GM12878 (cell line): ENCODE measurements around the gene SEPTIN10. TPM values are rescaled to one million over a fixed set of nuclear protein-coding genes. Genes with fewer than 3 reads are reported as not detected.

Experiments
- ATAC-seq: fragments of 200-7000 bp; cut with Tn5 transposase; 3 replicates; pipeline ENCODE4 v1.9.1; 2020; ENCODE audit warnings: mild to moderate bottlenecking, moderate library complexity
- BruUV-seq: library from RNA; stranded (reverse); fragments of 400-500 nt; replicated peaks from 2 replicates; lab custom pipeline; 2021; lab: Mats Ljungman, UMichigan
- CTCF ChIA-PET: fragments of 300-600 bp; sonication (Branson Sonifier 250); formaldehyde crosslinking; extraction: SDS; loops from one replicate; lab custom pipeline; 2021; ENCODE audit warnings: inconsistent platforms; lab: Yijun Ruan, JAX
- POLR2A ChIA-PET: fragments of 350-600 bp; formaldehyde crosslinking; extraction: SDS; loops from one replicate; lab custom pipeline; 2021; ENCODE audit warnings: inconsistent platforms; lab: Charles Lee
- RAD21 ChIA-PET: fragments of 300-600 bp; sonication (Branson Sonifier 250); formaldehyde crosslinking; loops from one replicate; lab custom pipeline; 2023; ENCODE audit warnings: antibody characterized with exemption; ENCODE audit not compliant: unreplicated experiment; lab: Charles Lee
- SMC1A ChIA-PET: fragments of 300-600 bp; sonication (Branson Sonifier 250); formaldehyde crosslinking; loops from one replicate; lab custom pipeline; 2023; ENCODE audit not compliant: unreplicated experiment, uncharacterized antibody; lab: Charles Lee
- DNase-seq: peaks from one replicate; pipeline ENCODE4 v3.0.0-alpha.2; 2011; ENCODE audit warnings: low read depth, low spot score
- FAIRE-seq: peaks from 3 replicates; lab custom pipeline; 2011; peaks lifted over from hg19 to GRCh38; lab: Jason Lieb, UNC
- H2AFZ ChIP-seq: 2 replicates; pipeline ENCODE4 v1.6.0; 2011; ENCODE audit warnings: low read depth, low read length, control low read depth; ENCODE audit not compliant: control insufficient read depth
- H3K27ac ChIP-seq: 2 replicates; pipeline ENCODE4 v1.5.1; 2011; ENCODE audit warnings: control low read depth; ENCODE audit not compliant: control insufficient read depth, insufficient read depth
- H3K27me3 ChIP-seq, 2 experiments: replicated peaks in 1 of 2; 2 replicates each; pipeline versions ENCODE4 v1.6.0 to v1.6.1; 2011; ENCODE audit warnings: low read length in 1 of 2; ENCODE audit not compliant: control insufficient read depth in 2 of 2, insufficient read depth in 2 of 2
- H3K36me3 ChIP-seq, 2 experiments: 2 replicates each; pipeline ENCODE4 v1.5.1; 2011; ENCODE audit warnings: low read length in 1 of 2; ENCODE audit not compliant: control insufficient read depth in 2 of 2, insufficient read depth in 2 of 2
- H3K4me1 ChIP-seq: 2 replicates; pipeline ENCODE4 v1.6.1; 2011; ENCODE audit warnings: mild to moderate bottlenecking, low read length, moderate library complexity, mixed read lengths; ENCODE audit not compliant: control insufficient read depth, insufficient read depth
- H3K4me2 ChIP-seq: 2 replicates; pipeline ENCODE4 v1.6.0; 2011; ENCODE audit warnings: control low read depth; ENCODE audit not compliant: control insufficient read depth, insufficient read depth
- H3K4me3 ChIP-seq: fragments of 200-600 bp; sonication (generic); 2 replicates; pipeline ENCODE4 v1.5.1; 2016
- H3K79me2 ChIP-seq: 2 replicates; pipeline ENCODE4 v1.6.0; 2011; ENCODE audit warnings: low read length; ENCODE audit not compliant: control insufficient read depth, insufficient read depth
- H3K9ac ChIP-seq: 2 replicates; pipeline ENCODE4 v1.8.0; 2011; ENCODE audit warnings: low read length, control low read depth, mixed read lengths; ENCODE audit not compliant: control insufficient read depth, insufficient read depth
- H3K9me3 ChIP-seq: replicated peaks from 3 replicates; pipeline ENCODE4 v1.5.1; 2011; ENCODE audit warnings: mild to moderate bottlenecking, low read length; ENCODE audit not compliant: control insufficient read depth, insufficient read depth
- H4K20me1 ChIP-seq: 2 replicates; pipeline ENCODE4 v1.6.0; 2011; ENCODE audit not compliant: control insufficient read depth, insufficient read depth
- BACH1 ChIP-seq: fragments of 450-650 bp; IDR thresholded peaks from 2 replicates; pipeline ENCODE4 v1.6.1; 2017; ENCODE audit warnings: mild to moderate bottlenecking, borderline replicate concordance
- FOXM1 ChIP-seq: IDR thresholded peaks from 2 replicates; pipeline ENCODE4 v1.6.1; 2012; ENCODE audit warnings: low read depth, mild to moderate bottlenecking, inconsistent platforms, low read length, moderate library complexity
- NBN ChIP-seq: fragments of 450-650 bp; IDR thresholded peaks from 2 replicates; pipeline ENCODE4 v1.6.1; 2016
- NFXL1 ChIP-seq: fragments of 450-650 bp; IDR thresholded peaks from 2 replicates; pipeline ENCODE4 v1.6.1; 2017; ENCODE audit warnings: antibody characterized with exemption, mild to moderate bottlenecking, borderline replicate concordance
- NKRF ChIP-seq: fragments of 450-650 bp; conservative IDR thresholded peaks from 2 replicates; pipeline ENCODE4 v1.6.1; 2017; ENCODE audit warnings: mild to moderate bottlenecking, moderate library complexity
- NRF1 ChIP-seq: conservative IDR thresholded peaks from 2 replicates; pipeline ENCODE4 v1.6.1; 2011; ENCODE audit warnings: mild to moderate bottlenecking, low read depth, low read length, improper control_type of control experiment
- POLR2AphosphoS5 ChIP-seq: IDR thresholded peaks from 2 replicates; pipeline ENCODE4 v1.6.1; 2011; ENCODE audit warnings: mild to moderate bottlenecking, low read length, inconsistent platforms
- PRDM15 ChIP-seq: fragments of 450-650 bp; formaldehyde crosslinking; IDR thresholded peaks from 2 replicates; pipeline ENCODE4 v1.4.0; 2020; ENCODE audit warnings: mild to moderate bottlenecking, moderate library complexity
- RUNX3 ChIP-seq: IDR thresholded peaks from 2 replicates; pipeline ENCODE4 v1.6.1; 2012; ENCODE audit warnings: low read length, inconsistent platforms
- SIX5 ChIP-seq: IDR thresholded peaks from 2 replicates; pipeline ENCODE4 v1.6.1; 2011; ENCODE audit warnings: mild to moderate bottlenecking, low read depth, low read length, moderate library complexity; ENCODE audit not compliant: severe bottlenecking
- SMAD5 ChIP-seq: IDR thresholded peaks from 2 replicates; pipeline ENCODE4 v1.6.1; 2016; ENCODE audit warnings: antibody characterized with exemption, low read depth
- SREBF2 ChIP-seq: IDR thresholded peaks from 2 replicates; pipeline ENCODE4 v1.6.1; 2012; ENCODE audit warnings: mild to moderate bottlenecking, low read length
- STAT1 ChIP-seq: fragments of 450-650 bp; conservative IDR thresholded peaks from 2 replicates; pipeline ENCODE4 v1.6.1; 2014; ENCODE audit warnings: antibody characterized with exemption, mild to moderate bottlenecking
- TARDBP ChIP-seq: IDR thresholded peaks from 2 replicates; pipeline ENCODE4 v1.6.1; 2016; ENCODE audit warnings: borderline replicate concordance
- TCF12 ChIP-seq: IDR thresholded peaks from 2 replicates; pipeline ENCODE4 v1.6.1; 2011; ENCODE audit warnings: low read depth, mild to moderate bottlenecking, low read length
- ZNF384 ChIP-seq: IDR thresholded peaks from 2 replicates; pipeline ENCODE4 v1.6.1; 2012; ENCODE audit warnings: low read depth, mild to moderate bottlenecking, low read length, improper control_type of control experiment, borderline replicate concordance
- ZZZ3 ChIP-seq: IDR thresholded peaks from 2 replicates; pipeline ENCODE4 v1.6.1; 2011; ENCODE audit warnings: low read depth; ENCODE audit not compliant: control insufficient read depth, insufficient read length
- WGBS: methylation state at CpG from one replicate; pipeline ENCODE4 v1.1.6; 2016; ENCODE audit warnings: low lambda C conversion rate; ENCODE audit not compliant: insufficient replicate concordance, insufficient coverage; ENCODE audit errors: missing lambda C conversion rate; 5-methylcytosine and 5-hydroxymethylcytosine counted together
- in situ Hi-C: fragments of 300-500 bp; cut with MboI; formaldehyde crosslinking; loops from 9 replicates; pipeline ENCODE4 v1.14.3; 2018; ENCODE audit warnings: mixed read lengths
- intact Hi-C: fragments of 100-400 bp; cut with micrococcal nuclease; formaldehyde crosslinking; loops from one replicate; pipeline ENCODE4 v1.14.2; 2022; ENCODE audit not compliant: unreplicated experiment
- polyA plus RNA-seq, 11 experiments: library from polyadenylated mRNA; depleted of rRNA in 4 of 11; unstranded in 6 of 11; stranded (reverse) in 5 of 11; fragments of >200 nt; fragmentation: Nextera tagmentation in 4 of 11; fragmentation: Illumina TruSeq in 1 of 11; extraction: Ambion mirVana in 4 of 11; extraction: Trizol in 1 of 11; gene quantifications; 1 replicate in 1 of 11; 2 replicates in 10 of 11; pipeline versions ENCODE4 v1.2.1 to v1.2.3, GENCODE V29; 2011 to 2016; ENCODE audit warnings: inconsistent platforms in 2 of 11, missing spikeins in 2 of 11, low read depth in 1 of 11
- total RNA-seq, 4 experiments: library from RNA; depleted of rRNA in 3 of 4; stranded (reverse); fragments of >200 nt in 3 of 4; fragmentation: Illumina TruSeq in 1 of 4; extraction: Trizol in 1 of 4; gene quantifications; 2 replicates each; pipeline versions ENCODE4 v1.2.1 to v1.2.3, GENCODE V29; 2013 to 2021

Gene SEPTIN10
- total and polyA plus RNA-seq, 10 of the 15 experiments (the other 5 are each of a cell fraction or from before 2014, with no cell fraction given), result 20.2 to 132 (median 62.7) TPM

- in situ Hi-C loops, result no loop called here
Measured at GRCh38 chr2:109602617-109603188, 11.1 kb downstream of the SEPTIN10 start.

More at GRCh38 chr2:109602617-109603188, 11.1 kb downstream of the SEPTIN10 start:
- peaks cover 45% of the 10 kb centered on the region for H3K79me2 ChIP-seq
- no peak overlapping the region for H3K27ac ChIP-seq
- intact Hi-C loops, result loop anchor here (10.0 kb wide), 1 partner anchor 458 kb away; no protein-coding TSS in a partner anchor
- FAIRE-seq (no peak), ATAC-seq (no peak), DNase-seq (no peak)
- BruUV-seq, result no TSS peak
- RAD21 ChIA-PET, result interaction anchor here (1.2 to 1.3 kb wide), 2 partner anchors 18 to 21 kb away, joined by 3 read pairs; no protein-coding TSS in a partner anchor
- H3K36me3 ChIP-seq, result no peaks in the 10 kb centered on the region
- H3K9me3 ChIP-seq, result no peaks in the 10 kb centered on the region
- no peak overlapping the region for H3K4me3 ChIP-seq
- SMC1A ChIA-PET, result interaction anchor here (1.0 to 3.1 kb wide), 3 partner anchors 11 to 60 kb away, joined by 3 to 22 read pairs (median 4); partner anchors contain the start of genes SEPTIN10 and SOWAHC
- H3K4me1 ChIP-seq, result peaks cover 10% of the 10 kb centered on the region
- no peaks in the 10 kb centered on the region for H3K27me3 ChIP-seq
- TF ChIP-seq TCF12 (no peak), POLR2AphosphoS5 (no peak), FOXM1 (no peak), PRDM15 (no peak), NFXL1 (no peak), SMAD5 (no peak), ZNF384 (no peak), STAT1 (no peak), NKRF (no peak), NRF1 (no peak), NBN (no peak), RUNX3 (no peak), SREBF2 (no peak), TARDBP (no peak), ZZZ3 (no peak), SIX5 (no peak), BACH1 (no peak)
- TF ChIP-seq, all 136 proteins: peak for 0
- Histone ChIP-seq H2AFZ (no peak overlapping the region), H4K20me1 (no peaks in the 10 kb centered on the region), H3K9ac (no peak overlapping the region), H3K4me2 (no peak overlapping the region)
- 0% methylated on average over 1 of the region's 3 CpGs for WGBS
- ChIA-PET CTCF (interaction anchor here (0.6 to 1.2 kb wide), 5 partner anchors 8 to 59 kb away, joined by 3 to 6 read pairs (median 4); no protein-coding TSS in a partner anchor), POLR2A (interaction anchor here (0.7 kb wide), 1 partner anchor 54 kb away, joined by 3 read pairs; no protein-coding TSS in a partner anchor)
